Anterior cingulate cortex (tissue), 58 donors: ENCODE data around the gene SURF4.
A peak's percentile ranks its signal among the peaks of the same experiment; 100 is the strongest.
"Not testable (repeated sequence)": the region's sequence is repeated elsewhere in the genome, so short reads cannot be mapped to it uniquely, and the experiment has no call there.

Experiments used
- DNase-seq, 58 donors: peaks; one replicate each; lab custom pipeline; 2025; lab: John Stamatoyannopoulos, UW

The SURF4 gene

GRCh38 chr9:133377721-133378216 is 1.9 kb upstream of the SURF4 start:
- DNase-seq = no peak

- not testable (repeated sequence) for DNase-seq
Observed at GRCh38 chr9:133377280-133377679, 1.4 kb upstream of the SURF4 start.

GRCh38 chr9:133375116-133375723 is 640 bp downstream of the SURF4 start:
- DNase-seq = no peak

- no peak for DNase-seq
Observed at GRCh38 chr9:133374612-133375115, 1.2 kb downstream of the SURF4 start.

GRCh38 chr9:133372144-133372543 is 3.7 kb downstream of the SURF4 start:
- no peak for DNase-seq

- peak in 1 of 58 donors; percentile 53 for DNase-seq
Observed at GRCh38 chr9:133371261-133371711, 4.6 kb downstream of the SURF4 start.

GRCh38 chr9:133370685-133371084 is 5.2 kb downstream of the SURF4 start:
- no peak for DNase-seq

GRCh38 chr9:133369933-133370332 is 5.9 kb downstream of the SURF4 start:
- no peak for DNase-seq

- no peak for DNase-seq
Observed at GRCh38 chr9:133369422-133369821, 6.4 kb downstream of the SURF4 start.

- no peak for DNase-seq
Observed at GRCh38 chr9:133368249-133368881, 7.5 kb downstream of the SURF4 start.

- DNase-seq = no peak
Observed at GRCh38 chr9:133367778-133368177, 8.1 kb downstream of the SURF4 start.

- no peak for DNase-seq
Observed at GRCh38 chr9:133367221-133367620, 8.6 kb downstream of the SURF4 start.

GRCh38 chr9:133366435-133366834 is 9.4 kb downstream of the SURF4 start:
- no peak for DNase-seq

GRCh38 chr9:133362359-133363044 is 13.4 kb downstream of the SURF4 start:
- DNase-seq = no peak

GRCh38 chr9:133361507-133362092 is 14.3 kb downstream of the SURF4 start:
- DNase-seq = no peak

- no peak for DNase-seq
Observed at GRCh38 chr9:133360400-133361393, 15.2 kb downstream of the SURF4 start.

GRCh38 chr9:133359399-133360175 is 16.3 kb downstream of the SURF4 start:
- DNase-seq = peak in 7 of 58 donors; percentile 12 to 50 (median 25)

- DNase-seq = no peak
Observed at GRCh38 chr9:133357656-133358055, 18.2 kb downstream of the SURF4 start.
